ENCODE data around the gene CD52. TPM values are rescaled to one million over a fixed set of nuclear protein-coding genes. Genes with fewer than 3 reads are reported as not detected.

The CD52 gene
- total RNA-seq, 1 experiment from 2014 or later: 2.8 TPM

DNA sequence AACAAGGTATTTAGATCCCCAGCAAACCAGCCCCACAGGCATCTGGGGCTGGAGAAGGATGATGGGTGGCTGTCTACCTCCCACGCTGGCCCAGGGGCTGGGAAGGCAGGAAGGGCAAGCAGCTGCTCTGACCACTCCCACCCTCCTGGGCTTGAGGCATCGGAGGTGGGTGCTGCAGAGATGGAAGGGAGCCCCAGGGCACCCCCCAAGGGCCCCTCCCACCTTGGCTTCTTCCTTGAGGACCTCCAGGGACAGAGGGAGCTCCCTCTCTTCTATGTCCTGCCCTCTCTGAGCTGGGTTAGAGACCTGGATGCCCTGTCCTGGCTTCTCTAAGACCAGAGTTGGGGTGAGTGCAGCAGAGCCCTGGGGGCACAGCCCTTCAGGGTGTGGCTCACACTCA, 3.1 kb downstream of the CD52 start:
- Mint-ChIP-seq H3K9me3 (no peaks in the 10 kb centered on the region), H3K4me1 (peaks cover 22% of the 10 kb centered on the region), H3K27me3 (ENCODE audit: low read depth) (no peaks in the 10 kb centered on the region), H3K4me3 (no peak overlapping the region), H3K27ac (no peak overlapping the region), H3K36me3 (peaks cover 21% of the 10 kb centered on the region)
- ATAC-seq (no peak), DNase-seq (ENCODE audit: low spot score) (no peak)
- CTCF ChIA-PET: interaction anchor here (1.0 to 11.1 kb wide), 13 partner anchors 13 to 156 kb away, joined by 3 to 306 read pairs (median 6); partner anchors contain the start of genes SH3BGRL3 and ZNF593
- TF ChIP-seq, protein P1, sequence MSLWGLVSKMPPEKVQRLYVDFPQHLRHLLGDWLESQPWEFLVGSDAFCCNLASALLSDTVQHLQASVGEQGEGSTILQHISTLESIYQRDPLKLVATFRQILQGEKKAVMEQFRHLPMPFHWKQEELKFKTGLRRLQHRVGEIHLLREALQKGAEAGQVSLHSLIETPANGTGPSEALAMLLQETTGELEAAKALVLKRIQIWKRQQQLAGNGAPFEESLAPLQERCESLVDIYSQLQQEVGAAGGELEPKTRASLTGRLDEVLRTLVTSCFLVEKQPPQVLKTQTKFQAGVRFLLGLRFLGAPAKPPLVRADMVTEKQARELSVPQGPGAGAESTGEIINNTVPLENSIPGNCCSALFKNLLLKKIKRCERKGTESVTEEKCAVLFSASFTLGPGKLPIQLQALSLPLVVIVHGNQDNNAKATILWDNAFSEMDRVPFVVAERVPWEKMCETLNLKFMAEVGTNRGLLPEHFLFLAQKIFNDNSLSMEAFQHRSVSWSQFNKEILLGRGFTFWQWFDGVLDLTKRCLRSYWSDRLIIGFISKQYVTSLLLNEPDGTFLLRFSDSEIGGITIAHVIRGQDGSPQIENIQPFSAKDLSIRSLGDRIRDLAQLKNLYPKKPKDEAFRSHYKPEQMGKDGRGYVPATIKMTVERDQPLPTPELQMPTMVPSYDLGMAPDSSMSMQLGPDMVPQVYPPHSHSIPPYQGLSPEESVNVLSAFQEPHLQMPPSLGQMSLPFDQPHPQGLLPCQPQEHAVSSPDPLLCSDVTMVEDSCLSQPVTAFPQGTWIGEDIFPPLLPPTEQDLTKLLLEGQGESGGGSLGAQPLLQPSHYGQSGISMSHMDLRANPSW (CRISPR knock-in tag; conservative IDR thresholded peaks at IDR 0.05; ENCODE audit: low read depth): no peak
- TF ChIP-seq, protein P2, sequence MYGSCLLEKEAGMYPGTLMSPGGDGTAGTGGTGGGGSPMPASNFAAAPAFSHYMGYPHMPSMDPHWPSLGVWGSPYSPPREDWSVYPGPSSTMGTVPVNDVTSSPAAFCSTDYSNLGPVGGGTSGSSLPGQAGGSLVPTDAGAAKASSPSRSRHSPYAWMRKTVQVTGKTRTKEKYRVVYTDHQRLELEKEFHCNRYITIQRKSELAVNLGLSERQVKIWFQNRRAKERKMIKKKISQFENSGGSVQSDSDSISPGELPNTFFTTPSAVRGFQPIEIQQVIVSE (CRISPR knock-in tag; IDR thresholded peaks at IDR 0.05; ENCODE audit: borderline replicate concordance): no peak
- no peak for TF ChIP-seq ZNF396 (CRISPR knock-in tag; IDR thresholded peaks at IDR 0.05; ENCODE audit: borderline replicate concordance)
- TF ChIP-seq, protein P3, sequence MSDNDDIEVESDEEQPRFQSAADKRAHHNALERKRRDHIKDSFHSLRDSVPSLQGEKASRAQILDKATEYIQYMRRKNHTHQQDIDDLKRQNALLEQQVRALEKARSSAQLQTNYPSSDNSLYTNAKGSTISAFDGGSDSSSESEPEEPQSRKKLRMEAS (CRISPR knock-in tag; IDR thresholded peaks at IDR 0.05): no peak
- TF ChIP-seq ZNF138 (CRISPR knock-in tag; conservative IDR thresholded peaks at IDR 0.05): no peak
- TF ChIP-seq SMAD4 (CRISPR knock-in tag; IDR thresholded peaks at IDR 0.05): no peak
- no peak for TF ChIP-seq NR3C1 (CRISPR knock-in tag; conservative IDR thresholded peaks at IDR 0.05; ENCODE audit: low read depth)
- TF ChIP-seq, protein P4, sequence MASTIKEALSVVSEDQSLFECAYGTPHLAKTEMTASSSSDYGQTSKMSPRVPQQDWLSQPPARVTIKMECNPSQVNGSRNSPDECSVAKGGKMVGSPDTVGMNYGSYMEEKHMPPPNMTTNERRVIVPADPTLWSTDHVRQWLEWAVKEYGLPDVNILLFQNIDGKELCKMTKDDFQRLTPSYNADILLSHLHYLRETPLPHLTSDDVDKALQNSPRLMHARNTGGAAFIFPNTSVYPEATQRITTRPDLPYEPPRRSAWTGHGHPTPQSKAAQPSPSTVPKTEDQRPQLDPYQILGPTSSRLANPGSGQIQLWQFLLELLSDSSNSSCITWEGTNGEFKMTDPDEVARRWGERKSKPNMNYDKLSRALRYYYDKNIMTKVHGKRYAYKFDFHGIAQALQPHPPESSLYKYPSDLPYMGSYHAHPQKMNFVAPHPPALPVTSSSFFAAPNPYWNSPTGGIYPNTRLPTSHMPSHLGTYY (CRISPR knock-in tag; IDR thresholded peaks at IDR 0.05): no peak
- TF ChIP-seq, protein P5, sequence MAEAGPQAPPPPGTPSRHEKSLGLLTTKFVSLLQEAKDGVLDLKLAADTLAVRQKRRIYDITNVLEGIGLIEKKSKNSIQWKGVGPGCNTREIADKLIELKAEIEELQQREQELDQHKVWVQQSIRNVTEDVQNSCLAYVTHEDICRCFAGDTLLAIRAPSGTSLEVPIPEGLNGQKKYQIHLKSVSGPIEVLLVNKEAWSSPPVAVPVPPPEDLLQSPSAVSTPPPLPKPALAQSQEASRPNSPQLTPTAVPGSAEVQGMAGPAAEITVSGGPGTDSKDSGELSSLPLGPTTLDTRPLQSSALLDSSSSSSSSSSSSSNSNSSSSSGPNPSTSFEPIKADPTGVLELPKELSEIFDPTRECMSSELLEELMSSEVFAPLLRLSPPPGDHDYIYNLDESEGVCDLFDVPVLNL (CRISPR knock-in tag; IDR thresholded peaks at IDR 0.05; ENCODE audit: borderline replicate concordance, low read depth): no peak
- TF ChIP-seq ZNF423 (CRISPR knock-in tag; IDR thresholded peaks at IDR 0.05): no peak
- TF ChIP-seq, protein P6, sequence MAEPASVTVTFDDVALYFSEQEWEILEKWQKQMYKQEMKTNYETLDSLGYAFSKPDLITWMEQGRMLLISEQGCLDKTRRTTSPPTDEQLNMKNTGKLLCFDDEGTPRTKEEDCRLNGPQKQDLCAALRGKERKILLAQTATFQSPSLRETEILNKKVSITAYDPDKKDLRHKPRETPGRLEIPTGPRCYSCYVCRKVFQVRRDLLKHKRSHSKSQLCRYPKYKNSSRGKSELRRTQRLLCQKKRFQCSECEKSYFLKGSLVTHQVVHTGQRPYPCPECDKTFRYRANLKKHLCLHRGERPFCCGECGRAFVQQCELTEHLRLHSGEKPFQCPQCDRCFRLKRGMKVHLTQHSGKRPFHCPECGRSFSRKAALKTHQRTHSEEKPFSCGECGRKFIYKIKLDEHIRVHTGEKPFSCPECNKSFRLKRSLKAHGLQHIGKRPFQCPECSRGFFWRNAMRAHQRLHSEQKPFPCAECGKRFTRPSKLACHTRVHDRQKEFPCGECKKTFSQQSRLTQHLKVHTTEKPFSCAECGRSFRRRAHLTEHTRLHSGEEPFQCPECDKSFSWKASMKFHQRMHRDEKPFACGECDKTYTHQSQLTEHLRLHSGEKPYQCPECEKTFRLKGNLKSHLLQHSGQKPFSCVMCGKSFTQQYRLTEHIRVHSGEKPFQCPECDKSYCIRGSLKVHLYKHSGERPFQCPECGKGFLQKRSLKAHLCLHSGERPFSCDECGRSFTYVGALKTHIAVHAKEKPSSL (CRISPR knock-in tag; conservative IDR thresholded peaks at IDR 0.05): no peak
- TF ChIP-seq, protein P7, sequence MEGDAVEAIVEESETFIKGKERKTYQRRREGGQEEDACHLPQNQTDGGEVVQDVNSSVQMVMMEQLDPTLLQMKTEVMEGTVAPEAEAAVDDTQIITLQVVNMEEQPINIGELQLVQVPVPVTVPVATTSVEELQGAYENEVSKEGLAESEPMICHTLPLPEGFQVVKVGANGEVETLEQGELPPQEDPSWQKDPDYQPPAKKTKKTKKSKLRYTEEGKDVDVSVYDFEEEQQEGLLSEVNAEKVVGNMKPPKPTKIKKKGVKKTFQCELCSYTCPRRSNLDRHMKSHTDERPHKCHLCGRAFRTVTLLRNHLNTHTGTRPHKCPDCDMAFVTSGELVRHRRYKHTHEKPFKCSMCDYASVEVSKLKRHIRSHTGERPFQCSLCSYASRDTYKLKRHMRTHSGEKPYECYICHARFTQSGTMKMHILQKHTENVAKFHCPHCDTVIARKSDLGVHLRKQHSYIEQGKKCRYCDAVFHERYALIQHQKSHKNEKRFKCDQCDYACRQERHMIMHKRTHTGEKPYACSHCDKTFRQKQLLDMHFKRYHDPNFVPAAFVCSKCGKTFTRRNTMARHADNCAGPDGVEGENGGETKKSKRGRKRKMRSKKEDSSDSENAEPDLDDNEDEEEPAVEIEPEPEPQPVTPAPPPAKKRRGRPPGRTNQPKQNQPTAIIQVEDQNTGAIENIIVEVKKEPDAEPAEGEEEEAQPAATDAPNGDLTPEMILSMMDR (IDR thresholded peaks at IDR 0.05): no peak
- TF ChIP-seq TCF7 (CRISPR knock-in tag; IDR thresholded peaks at IDR 0.05; ENCODE audit: low read depth): no peak
- TF ChIP-seq, protein P8, sequence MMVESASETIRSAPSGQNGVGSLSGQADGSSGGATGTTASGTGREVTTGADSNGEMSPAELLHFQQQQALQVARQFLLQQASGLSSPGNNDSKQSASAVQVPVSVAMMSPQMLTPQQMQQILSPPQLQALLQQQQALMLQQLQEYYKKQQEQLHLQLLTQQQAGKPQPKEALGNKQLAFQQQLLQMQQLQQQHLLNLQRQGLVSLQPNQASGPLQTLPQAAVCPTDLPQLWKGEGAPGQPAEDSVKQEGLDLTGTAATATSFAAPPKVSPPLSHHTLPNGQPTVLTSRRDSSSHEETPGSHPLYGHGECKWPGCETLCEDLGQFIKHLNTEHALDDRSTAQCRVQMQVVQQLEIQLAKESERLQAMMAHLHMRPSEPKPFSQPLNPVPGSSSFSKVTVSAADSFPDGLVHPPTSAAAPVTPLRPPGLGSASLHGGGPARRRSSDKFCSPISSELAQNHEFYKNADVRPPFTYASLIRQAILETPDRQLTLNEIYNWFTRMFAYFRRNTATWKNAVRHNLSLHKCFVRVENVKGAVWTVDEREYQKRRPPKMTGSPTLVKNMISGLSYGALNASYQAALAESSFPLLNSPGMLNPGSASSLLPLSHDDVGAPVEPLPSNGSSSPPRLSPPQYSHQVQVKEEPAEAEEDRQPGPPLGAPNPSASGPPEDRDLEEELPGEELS (CRISPR knock-in tag; IDR thresholded peaks at IDR 0.05): no peak
- no peak for TF ChIP-seq ZNF121 (CRISPR knock-in tag; IDR thresholded peaks at IDR 0.05)
- TF ChIP-seq FOXK1 (CRISPR knock-in tag; IDR thresholded peaks at IDR 0.05): no peak
- TF ChIP-seq GRHL2 (CRISPR knock-in tag; IDR thresholded peaks at IDR 0.05; ENCODE audit: insufficient replicate concordance, severe bottlenecking): no peak
- POLR2A ChIA-PET: no interaction called here

All from WTC11 (cell line).